Activated CD8-positive, alpha-beta memory T cell treated with anti-CD3 and anti-CD28 coated beads for 36 hours (primary cell): ENCODE results near the gene AIP. TPM values are rescaled to one million over a fixed set of nuclear protein-coding genes. Genes with fewer than 3 reads are reported as not detected.

Experiments
- CTCF ChIA-PET: fragments of 350-600 bp; sonication (Branson Sonifier 250); formaldehyde crosslinking; loops from one replicate; lab custom pipeline; 2021; ENCODE audit warnings: antibody characterized with exemption; lab: Charles Lee
- POLR2A ChIA-PET: fragments of 350-600 bp; sonication (Branson Sonifier 250); formaldehyde crosslinking; loops from one replicate; lab custom pipeline; 2021; ENCODE audit warnings: antibody characterized with exemption; lab: Charles Lee
- total RNA-seq, 2 experiments: library from RNA; stranded (reverse); gene quantifications; one replicate each; pipeline ENCODE4 v1.2.3, GENCODE V29; 2021

AIP gene
- total RNA-seq, 2 experiments from 2014 or later, result 154 to 159 TPM

DNA sequence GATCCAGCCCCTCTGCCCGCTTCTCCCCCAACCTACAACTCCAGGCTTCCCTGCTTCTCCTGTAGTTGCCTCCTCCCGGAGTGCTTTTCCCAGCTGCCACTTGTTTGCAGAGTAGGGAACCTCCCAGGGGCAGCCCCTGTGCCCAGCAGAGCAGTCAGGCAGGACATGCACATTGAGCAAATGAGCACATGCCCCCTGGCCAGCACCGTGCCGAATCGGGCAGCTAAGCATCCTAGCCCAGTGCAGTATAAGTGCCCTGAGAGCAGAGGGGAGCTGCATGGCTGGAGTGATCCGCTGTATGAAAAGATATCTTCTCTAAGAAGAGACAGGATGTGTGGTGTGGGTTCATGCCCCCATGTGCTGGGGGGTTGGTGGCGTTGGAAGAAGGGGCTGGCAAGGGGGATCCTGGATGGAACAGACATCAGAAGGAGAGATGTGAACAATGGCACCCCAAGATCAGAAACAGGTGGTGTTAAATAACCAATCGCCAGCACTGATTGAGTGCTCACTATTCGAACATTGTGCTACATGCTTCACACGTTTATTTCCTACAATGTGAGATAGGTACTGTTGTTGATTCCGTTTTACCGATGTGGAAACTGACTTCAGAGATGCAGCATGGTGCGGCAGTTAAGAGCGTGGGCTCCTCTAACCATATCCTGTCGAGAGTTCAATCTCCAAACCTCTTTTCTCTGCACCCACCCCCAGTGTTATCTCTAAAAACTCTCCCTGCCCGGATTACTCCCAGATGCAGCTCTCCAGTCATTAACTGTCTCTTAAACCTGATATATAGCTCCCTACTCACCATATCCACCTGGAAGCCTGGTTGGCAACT lies 1.2 kb downstream of the AIP start:
- POLR2A ChIA-PET, result interaction anchor here (0.5 to 7.0 kb wide), 11 partner anchors 16 to 315 kb away, joined by 3 to 79 read pairs (median 4); partner anchors contain the start of genes PPP1CA and PTPRCAP

DNA sequence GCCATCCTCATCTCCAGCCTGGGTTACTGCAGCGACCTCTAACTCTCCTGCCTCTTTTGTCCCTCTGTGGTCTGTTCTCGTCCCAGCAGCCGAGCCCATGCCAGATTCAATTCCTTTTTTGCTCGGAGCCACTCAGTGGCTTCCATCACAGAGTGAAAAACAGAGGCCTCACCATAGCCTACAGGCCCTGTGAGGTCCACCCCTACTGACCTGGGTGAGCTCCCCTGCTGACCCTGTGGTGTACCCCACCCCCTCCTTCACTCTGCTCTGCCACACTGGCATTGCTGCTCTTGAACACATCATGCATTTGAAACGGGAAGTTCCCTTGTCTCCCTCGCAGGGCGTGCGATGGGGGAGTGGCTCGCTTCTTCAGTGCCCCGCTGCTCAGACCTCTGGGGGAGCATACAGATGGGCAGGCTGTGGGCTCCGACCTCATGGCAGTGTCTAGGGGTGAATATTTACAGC lies 2.1 kb downstream of the AIP start:
- POLR2A ChIA-PET, result interaction anchor here (0.7 to 7.0 kb wide), 6 partner anchors 17 to 245 kb away, joined by 3 to 79 read pairs (median 6); partner anchors contain the start of gene PTPRCAP
- CTCF ChIA-PET, result interaction anchor here (0.7 to 1.5 kb wide), 5 partner anchors 14 to 1975 kb away, joined by 3 to 5 read pairs (median 4); partner anchors contain the start of genes PPP1CA and PTPRCAP

More for the DNA sequence above, 1.2 kb downstream of the AIP start:
- CTCF ChIA-PET, result interaction anchor here (1.0 to 1.5 kb wide), 3 partner anchors 8 to 71 kb away, joined by 3 to 5 read pairs (median 5); partner anchors contain the start of gene PTPRCAP

DNA sequence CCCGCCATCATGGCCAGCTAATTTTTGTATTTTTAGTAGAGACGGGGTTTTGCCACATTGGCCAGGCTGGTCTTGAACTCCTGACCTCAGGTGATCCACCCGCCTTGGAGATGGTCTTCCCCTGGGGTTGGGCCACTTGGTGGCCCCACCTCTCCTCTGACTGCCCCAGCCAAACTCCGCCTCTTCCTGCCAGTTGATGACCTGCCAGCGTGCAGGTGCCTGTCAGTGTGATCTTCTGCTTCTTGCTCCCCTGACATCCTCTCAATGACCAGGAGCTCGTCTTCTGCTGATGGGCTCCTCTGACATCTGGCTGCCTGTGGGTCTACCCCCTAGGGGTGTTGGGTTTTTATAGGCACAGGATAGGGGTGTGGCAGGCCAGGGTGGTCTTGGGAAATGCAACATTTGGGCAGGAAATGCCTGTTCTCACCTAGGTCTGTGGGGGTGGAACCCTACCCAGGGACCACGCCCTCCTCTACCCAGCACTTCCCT lies 3.1 kb downstream of the AIP start:
- POLR2A ChIA-PET, result interaction anchor here (0.5 to 7.0 kb wide), 8 partner anchors 16 to 246 kb away, joined by 3 to 79 read pairs (median 4); partner anchors contain the start of genes CORO1B, PPP1CA and PTPRCAP
- CTCF ChIA-PET, result interaction anchor here (1.0 kb wide), 1 partner anchor 15 kb away, joined by 4 read pairs; no protein-coding TSS in a partner anchor

DNA sequence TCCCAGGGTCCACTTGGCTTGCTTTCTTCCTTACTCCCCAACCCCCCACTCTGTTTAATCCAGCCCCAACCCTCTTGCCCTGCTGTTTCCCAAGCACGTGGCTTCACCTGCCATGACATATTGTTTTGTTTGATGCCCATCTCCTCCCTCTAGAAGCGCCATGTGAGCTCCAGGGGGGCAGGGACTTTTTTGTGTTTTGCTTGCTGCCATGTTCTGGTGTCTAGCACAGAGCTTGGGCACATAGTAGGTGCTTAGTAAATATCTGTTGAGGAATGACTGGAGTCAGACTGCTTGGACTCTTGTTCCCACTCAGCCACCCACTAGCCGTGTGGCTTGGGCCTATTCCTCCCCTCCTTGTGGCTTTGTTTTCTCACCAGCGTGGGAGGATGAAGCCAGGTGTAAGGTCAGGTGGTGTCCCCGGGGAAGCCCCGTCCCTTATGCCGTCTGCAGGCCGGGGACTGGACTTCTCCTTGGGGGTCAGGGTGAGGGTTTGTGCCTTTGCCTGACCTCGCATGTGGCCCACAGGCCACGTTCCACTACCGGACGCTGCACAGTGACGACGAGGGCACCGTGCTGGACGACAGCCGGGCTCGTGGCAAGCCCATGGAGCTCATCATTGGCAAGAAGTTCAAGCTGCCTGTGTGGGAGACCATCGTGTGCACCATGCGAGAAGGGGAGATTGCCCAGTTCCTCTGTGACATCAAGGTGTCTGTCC lies 3.8 kb downstream of the AIP start:
- ChIA-PET CTCF (interaction anchor here (0.6 to 1.9 kb wide), 5 partner anchors 14 to 111 kb away, joined by 3 to 5 read pairs (median 4); partner anchors contain the start of genes PITPNM1 and PPP1CA), POLR2A (interaction anchor here (0.8 to 7.0 kb wide), 7 partner anchors 17 to 95 kb away, joined by 3 to 79 read pairs (median 5); partner anchors contain the start of genes PPP1CA, PTPRCAP and RAD9A)

DNA sequence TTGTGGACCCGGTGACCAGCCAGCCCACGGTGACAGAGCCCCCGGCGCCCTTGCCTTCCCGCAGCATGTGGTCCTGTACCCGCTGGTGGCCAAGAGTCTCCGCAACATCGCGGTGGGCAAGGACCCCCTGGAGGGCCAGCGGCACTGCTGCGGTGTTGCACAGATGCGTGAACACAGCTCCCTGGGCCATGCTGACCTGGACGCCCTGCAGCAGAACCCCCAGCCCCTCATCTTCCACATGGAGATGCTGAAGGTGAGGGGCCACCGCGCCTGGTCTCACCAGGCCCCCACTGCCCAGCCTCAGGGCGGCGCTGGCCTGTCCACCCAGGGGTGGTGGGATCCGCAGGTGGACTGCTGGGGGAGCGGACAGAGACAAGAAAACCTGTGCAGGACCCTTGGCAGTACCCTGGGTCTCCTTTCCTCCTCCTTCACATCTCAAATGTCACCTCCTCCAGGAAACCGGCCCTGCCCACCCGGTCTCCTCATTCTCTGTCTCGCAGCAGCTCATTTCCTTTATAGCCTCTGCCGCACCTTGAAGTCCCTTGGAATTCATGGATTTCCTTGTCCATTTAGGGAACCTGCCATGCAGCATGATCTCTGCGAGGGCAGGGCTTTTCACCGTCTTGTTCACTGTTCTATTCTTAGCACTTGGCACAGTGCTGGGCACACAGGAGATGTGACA lies 6.5 kb downstream of the AIP start:
- CTCF ChIA-PET, result interaction anchor here (0.6 to 0.9 kb wide), 4 partner anchors 11 to 1601 kb away, joined by 3 read pairs; partner anchors contain the start of genes FIBP and PITPNM1
- POLR2A ChIA-PET, result interaction anchor here (7.0 kb wide), 1 partner anchor 53 kb away, joined by 79 read pairs; the partner anchor contains the start of gene PTPRCAP

GRCh38 chr11:67489885-67490726 lies 7.3 kb downstream of the AIP start:
- ChIA-PET CTCF (interaction anchor here (0.6 to 0.9 kb wide), 4 partner anchors 11 to 1602 kb away, joined by 3 read pairs; partner anchors contain the start of genes FIBP and TMEM134), POLR2A (interaction anchor here (2.1 kb wide), 1 partner anchor 15 kb away, joined by 6 read pairs; the partner anchor contains the start of gene PITPNM1)

DNA sequence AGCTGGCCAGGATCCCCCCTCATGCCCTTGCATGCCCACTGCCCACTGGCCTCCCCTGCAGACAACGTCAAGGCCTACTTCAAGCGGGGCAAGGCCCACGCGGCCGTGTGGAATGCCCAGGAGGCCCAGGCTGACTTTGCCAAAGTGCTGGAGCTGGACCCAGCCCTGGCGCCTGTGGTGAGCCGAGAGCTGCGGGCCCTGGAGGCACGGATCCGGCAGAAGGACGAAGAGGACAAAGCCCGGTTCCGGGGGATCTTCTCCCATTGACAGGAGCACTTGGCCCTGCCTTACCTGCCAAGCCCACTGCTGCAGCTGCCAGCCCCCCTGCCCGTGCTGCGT lies 7.9 kb downstream of the AIP start:
- ChIA-PET CTCF (interaction anchor here (0.8 to 0.9 kb wide), 2 partner anchors 21 to 25 kb away, joined by 3 read pairs; partner anchors contain the start of gene TMEM134), POLR2A (interaction anchor here (2.1 kb wide), 1 partner anchor 15 kb away, joined by 6 read pairs; the partner anchor contains the start of gene PITPNM1)

DNA sequence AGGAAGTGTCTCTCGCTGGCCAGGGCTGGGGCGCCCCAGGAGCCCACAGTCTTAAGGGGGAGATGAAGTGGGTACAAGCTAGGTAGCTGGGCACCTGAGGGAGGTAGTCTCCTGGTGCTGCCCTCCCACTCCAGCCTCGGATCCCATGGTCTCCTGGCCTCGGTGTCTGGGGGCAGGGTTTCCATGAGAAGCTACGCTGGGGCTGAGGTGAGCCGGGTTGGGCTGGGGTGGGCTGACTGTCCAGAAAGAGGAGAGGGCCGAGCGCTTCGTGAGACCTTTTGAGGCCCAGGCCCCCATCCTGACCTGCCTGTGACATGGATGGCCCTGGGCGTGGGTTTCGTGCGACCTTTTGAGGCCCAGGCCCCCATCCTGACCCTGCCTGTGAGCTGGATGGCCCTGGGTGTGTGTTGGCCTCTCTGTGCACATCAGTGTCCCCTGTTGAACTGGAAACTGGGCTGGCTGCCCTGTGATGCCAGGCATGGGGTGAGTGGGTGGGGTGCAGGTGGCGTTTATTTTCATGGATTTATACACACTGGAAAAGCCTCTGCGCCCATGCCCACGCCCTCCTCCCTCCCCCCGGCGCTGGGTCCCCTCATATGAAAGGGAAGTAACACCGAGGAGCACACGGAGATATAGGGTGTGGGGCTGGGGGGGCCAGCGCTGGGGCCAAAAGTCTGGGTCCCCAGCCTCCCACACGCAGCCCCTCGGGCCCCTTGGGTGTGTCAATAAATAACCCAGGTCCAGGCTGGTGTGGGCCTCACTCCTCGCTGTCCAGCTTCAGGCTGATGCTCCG lies 8.6 kb downstream of the AIP start:
- POLR2A ChIA-PET, result interaction anchor here (0.7 to 2.1 kb wide), 3 partner anchors 14 to 71 kb away, joined by 3 to 6 read pairs (median 4); partner anchors contain the start of gene PITPNM1
- CTCF ChIA-PET, result interaction anchor here (0.8 to 1.3 kb wide), 2 partner anchors 8 to 22 kb away, joined by 3 to 5 read pairs; partner anchors contain the start of genes AIP and TMEM134

- CTCF ChIA-PET, result interaction anchor here (1.0 to 1.3 kb wide), 2 partner anchors 9 to 136 kb away, joined by 3 to 5 read pairs; partner anchors contain the start of gene AIP
- POLR2A ChIA-PET, result interaction anchor here (0.7 to 1.0 kb wide), 2 partner anchors 71 to 72 kb away, joined by 3 to 4 read pairs; no protein-coding TSS in a partner anchor
These were observed 9.4 kb downstream of the AIP start for GRCh38 chr11:67492069-67492727.

DNA sequence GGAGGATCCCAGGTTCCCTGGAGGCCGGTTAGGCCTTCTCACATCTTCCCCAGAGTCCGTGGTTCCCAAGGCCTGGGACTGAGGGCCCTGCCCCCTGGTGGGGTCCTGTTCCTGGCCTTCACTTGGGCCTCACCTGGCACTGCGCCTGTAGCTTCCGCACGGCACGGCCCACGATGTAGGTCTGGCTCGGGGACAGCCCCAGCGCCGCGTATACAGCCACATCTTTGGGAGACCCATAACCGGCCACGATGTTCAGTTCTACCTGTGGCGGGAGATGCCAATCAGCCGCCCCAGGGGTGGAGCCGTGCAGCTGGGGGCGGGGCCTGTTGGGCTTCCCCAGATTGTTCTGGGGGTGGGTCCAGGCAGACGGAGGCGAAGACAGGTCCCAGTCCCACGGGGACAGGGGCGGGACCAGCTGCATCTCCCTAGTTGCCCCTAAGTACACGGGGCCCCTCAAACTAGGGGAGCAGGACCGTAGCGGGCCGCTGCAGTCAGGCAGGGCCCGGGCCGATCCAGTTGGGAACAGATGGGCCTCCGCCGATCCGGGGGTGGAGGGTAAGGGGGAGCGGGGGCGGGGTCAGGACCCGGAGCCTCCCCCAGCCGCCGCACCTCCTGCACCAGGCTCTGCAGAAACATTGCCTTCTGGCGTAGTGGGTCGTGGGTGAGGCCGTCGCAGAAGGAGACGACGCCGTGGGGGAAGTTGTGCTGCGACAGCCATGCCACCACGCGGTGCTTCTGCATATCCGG lies 10.1 kb downstream of the AIP start:
- ChIA-PET POLR2A (no interaction called here), CTCF (interaction anchor here (1.0 to 1.3 kb wide), 2 partner anchors 10 to 136 kb away, joined by 3 to 5 read pairs; partner anchors contain the start of gene AIP)

- ChIA-PET CTCF (no interaction called here), POLR2A (no interaction called here)
These were observed 10.9 kb downstream of the AIP start for GRCh38 chr11:67493548-67494370.

- POLR2A ChIA-PET, result no interaction called here
- CTCF ChIA-PET, result no interaction called here
These were observed 11.8 kb downstream of the AIP start for GRCh38 chr11:67494371-67495233.
